ENCODE data around the gene IPO8. TPM values are rescaled to one million over a fixed set of nuclear protein-coding genes. Genes with fewer than 3 reads are reported as not detected.
A peak's percentile ranks its signal among the peaks of the same experiment; 100 is the strongest.
"Not testable (repeated sequence)": the region's sequence is repeated elsewhere in the genome, so short reads cannot be mapped to it uniquely, and the experiment has no call there.

IPO8 gene
- total RNA-seq, 1 donor from 2014 or later, result 18.7 TPM

GRCh38 chr12:30613119-30613830, 82.4 kb downstream of the IPO8 start:
- FAIRE-seq, result no peak
- Histone ChIP-seq H3K4me3 (ENCODE audit: low read depth, low read length) (no peak overlapping the region), H3K36me3 (ENCODE audit: control insufficient read depth, insufficient read depth, low read length) (no peaks in the 10 kb centered on the region), H3K27me3 (ENCODE audit: control insufficient read depth, insufficient read depth, low read length) (no peaks in the 10 kb centered on the region)
- no peak for DNase-seq (ENCODE audit: low read depth)
- no peak for TF ChIP-seq CTCF (IDR thresholded peaks at IDR 0.05; ENCODE audit: insufficient read depth, low read length, severe bottlenecking)

- no peaks in the 10 kb centered on the region for H3K27me3 ChIP-seq (ENCODE audit: control insufficient read depth, insufficient read depth, low read length)
- DNase-seq (ENCODE audit: low read depth), result no peak
- no peak overlapping the region for H3K4me3 ChIP-seq (ENCODE audit: low read depth, low read length)
- no peak for FAIRE-seq
- no peaks in the 10 kb centered on the region for H3K36me3 ChIP-seq (ENCODE audit: control insufficient read depth, insufficient read depth, low read length)
- no peak for TF ChIP-seq CTCF (IDR thresholded peaks at IDR 0.05; ENCODE audit: insufficient read depth, low read length, severe bottlenecking)
Observed at GRCh38 chr12:30610718-30611117, 85.0 kb downstream of the IPO8 start.

GRCh38 chr12:30609819-30610218, 85.8 kb downstream of the IPO8 start:
- not testable (repeated sequence) for H3K27me3 ChIP-seq (ENCODE audit: control insufficient read depth, insufficient read depth, low read length); FAIRE-seq; H3K36me3 ChIP-seq (ENCODE audit: control insufficient read depth, insufficient read depth, low read length); DNase-seq (ENCODE audit: low read depth); H3K4me3 ChIP-seq (ENCODE audit: low read depth, low read length)

- not testable (repeated sequence) for H3K27me3 ChIP-seq (ENCODE audit: control insufficient read depth, insufficient read depth, low read length); H3K4me3 ChIP-seq (ENCODE audit: low read depth, low read length); FAIRE-seq; H3K36me3 ChIP-seq (ENCODE audit: control insufficient read depth, insufficient read depth, low read length)
- DNase-seq (ENCODE audit: low read depth), result peak; percentile 57
Observed at GRCh38 chr12:30604302-30604701, 91.4 kb downstream of the IPO8 start.

GRCh38 chr12:30603129-30603528, 92.5 kb downstream of the IPO8 start:
- TF ChIP-seq CTCF (IDR thresholded peaks at IDR 0.05; ENCODE audit: insufficient read depth, low read length, severe bottlenecking), result no peak
- no peaks in the 10 kb centered on the region for H3K36me3 ChIP-seq (ENCODE audit: control insufficient read depth, insufficient read depth, low read length)
- FAIRE-seq (no peak), DNase-seq (ENCODE audit: low read depth) (no peak)
- H3K4me3 ChIP-seq (ENCODE audit: low read depth, low read length), result no peak overlapping the region
- H3K27me3 ChIP-seq (ENCODE audit: control insufficient read depth, insufficient read depth, low read length), result no peaks in the 10 kb centered on the region

- TF ChIP-seq CTCF (IDR thresholded peaks at IDR 0.05; ENCODE audit: insufficient read depth, low read length, severe bottlenecking), result no peak
Observed at GRCh38 chr12:30602678-30603077, 93.0 kb downstream of the IPO8 start.

GRCh38 chr12:30599608-30600007, 96.1 kb downstream of the IPO8 start:
- DNase-seq (ENCODE audit: low read depth) (peak; percentile 12), FAIRE-seq (no peak)
- H3K36me3 ChIP-seq (ENCODE audit: control insufficient read depth, insufficient read depth, low read length), result no peaks in the 10 kb centered on the region
- no peaks in the 10 kb centered on the region for H3K27me3 ChIP-seq (ENCODE audit: control insufficient read depth, insufficient read depth, low read length)
- TF ChIP-seq CTCF (IDR thresholded peaks at IDR 0.05; ENCODE audit: insufficient read depth, low read length, severe bottlenecking), result no peak
- H3K4me3 ChIP-seq (ENCODE audit: low read depth, low read length), result no peak overlapping the region

More at GRCh38 chr12:30602678-30603077, 93.0 kb downstream of the IPO8 start:
- Histone ChIP-seq H3K36me3 (ENCODE audit: control insufficient read depth, insufficient read depth, low read length) (no peaks in the 10 kb centered on the region), H3K4me3 (ENCODE audit: low read depth, low read length) (no peak overlapping the region), H3K27me3 (ENCODE audit: control insufficient read depth, insufficient read depth, low read length) (no peaks in the 10 kb centered on the region)
- DNase-seq (ENCODE audit: low read depth) (no peak), FAIRE-seq (no peak)

Data from bronchial epithelial cell (primary cell).